Neural cell (in vitro differentiated cells): ENCODE data around the gene PRRX2. TPM values are rescaled to one million over a fixed set of nuclear protein-coding genes. Genes with fewer than 3 reads are reported as not detected.

Source experiments
- H2AFZ ChIP-seq: fragments of 200-600, 300-800 bp; sonication (generic), shearing (Covaris generic); 2 replicates; pipeline ENCODE4 v1.6.0; 2014; ENCODE audit warnings: low read depth, mild to moderate bottlenecking, antibody characterized with exemption, low read length, moderate library complexity
- H3F3A ChIP-seq: fragments of 200-600 bp; shearing (Covaris generic); 2 replicates; pipeline ENCODE4 v1.6.1; 2016; ENCODE audit warnings: mild to moderate bottlenecking, moderate library complexity, mixed read lengths, antibody characterized with exemption, low read length; ENCODE audit not compliant: insufficient read depth, poor library complexity, severe bottlenecking
- H3K27ac ChIP-seq: fragments of 200-600, 300-800 bp; sonication (generic), shearing (Covaris generic); 2 replicates; pipeline ENCODE4 v1.5.1; 2014; ENCODE audit warnings: mild to moderate bottlenecking, low read length, moderate library complexity
- H3K27me3 ChIP-seq: fragments of 300-800, 200-600 bp; sonication (generic), shearing (Covaris generic); 2 replicates; pipeline ENCODE4 v1.6.0; 2014; ENCODE audit warnings: mild to moderate bottlenecking, low read depth, low read length, moderate library complexity; ENCODE audit not compliant: insufficient read depth
- H3K36me3 ChIP-seq: fragments of 300-800, 200-600 bp; sonication (generic), shearing (Covaris generic); 2 replicates; pipeline ENCODE4 v1.5.1; 2014; ENCODE audit warnings: mild to moderate bottlenecking, antibody characterized with exemption, low read length, moderate library complexity; ENCODE audit not compliant: insufficient read depth
- H3K4me2 ChIP-seq: fragments of 300-800, 200-600 bp; sonication (generic), shearing (Covaris generic); 2 replicates; pipeline ENCODE4 v1.6.0; 2014; ENCODE audit warnings: mild to moderate bottlenecking, low read length
- H3K4me3 ChIP-seq: fragments of 300-800, 200-600 bp; sonication (generic), shearing (Covaris generic); 2 replicates; pipeline ENCODE4 v1.5.1; 2014; ENCODE audit warnings: mild to moderate bottlenecking, low read length, moderate library complexity
- H3K79me2 ChIP-seq: fragments of 200-600 bp; shearing (Covaris generic); replicated peaks from 2 replicates; pipeline ENCODE4 v1.6.0; 2014; ENCODE audit warnings: mild to moderate bottlenecking, low read length, moderate library complexity; ENCODE audit not compliant: insufficient read depth
- H3K9ac ChIP-seq: fragments of 300-800, 200-600 bp; sonication (generic), shearing (Covaris generic); 2 replicates; pipeline ENCODE4 v1.6.1; 2016; ENCODE audit warnings: mild to moderate bottlenecking, low read length, mixed read lengths
- H3K9me2 ChIP-seq: fragments of 200-600 bp; shearing (Covaris generic); 2 replicates; pipeline ENCODE4 v1.6.1; 2016; ENCODE audit warnings: mild to moderate bottlenecking, low read length, mixed read lengths; ENCODE audit not compliant: insufficient read depth
- H3K9me3 ChIP-seq: fragments of 200-600, 300-800 bp; sonication (generic), shearing (Covaris generic); 2 replicates; pipeline ENCODE4 v1.6.1; 2016; ENCODE audit warnings: mild to moderate bottlenecking, mixed run types, low read length, moderate library complexity, mixed read lengths
- H4K20me1 ChIP-seq: fragments of 200-600 bp; shearing (Covaris generic); 2 replicates; pipeline ENCODE4 v1.6.1; 2016; ENCODE audit warnings: mild to moderate bottlenecking, mixed run types; ENCODE audit not compliant: insufficient read depth
- EP300 ChIP-seq: fragments of 450-650 bp; conservative IDR thresholded peaks from 2 replicates; pipeline ENCODE4 v1.6.1; 2014; ENCODE audit warnings: antibody characterized with exemption, mild to moderate bottlenecking, moderate library complexity; ENCODE audit not compliant: poor library complexity, severe bottlenecking
- EZH2 ChIP-seq: fragments of 200-600, 300-800 bp; shearing (Covaris generic), sonication (generic); IDR thresholded peaks from 2 replicates; pipeline ENCODE4 v1.6.1; 2014; ENCODE audit warnings: antibody characterized with exemption, low read length, borderline replicate concordance, mild to moderate bottlenecking; ENCODE audit not compliant: insufficient read depth, poor library complexity, severe bottlenecking
- MXI1 ChIP-seq: fragments of 450-650 bp; conservative IDR thresholded peaks from 2 replicates; pipeline ENCODE4 v1.6.1; 2014; ENCODE audit warnings: antibody characterized with exemption, mild to moderate bottlenecking; ENCODE audit not compliant: poor library complexity, severe bottlenecking
- POLR2AphosphoS5 ChIP-seq: IDR thresholded peaks from 2 replicates; pipeline ENCODE4 v1.6.1; 2012
- RAD21 ChIP-seq: fragments of 450-650 bp; conservative IDR thresholded peaks from 2 replicates; pipeline ENCODE4 v1.6.1; 2014; ENCODE audit warnings: antibody characterized with exemption, mild to moderate bottlenecking, moderate library complexity
- SMC3 ChIP-seq: fragments of 450-650 bp; conservative IDR thresholded peaks from 2 replicates; pipeline ENCODE4 v1.6.1; 2014; ENCODE audit warnings: antibody characterized with exemption, mild to moderate bottlenecking, moderate library complexity; ENCODE audit not compliant: poor library complexity
- TAF1 ChIP-seq: IDR thresholded peaks from 2 replicates; pipeline ENCODE4 v1.6.1; 2012; ENCODE audit warnings: low read depth
- polyA plus RNA-seq: library from polyadenylated mRNA; depleted of rRNA; stranded (reverse); fragments of >200 nt; gene quantifications from 2 replicates; pipeline ENCODE4 v1.2.3, GENCODE V29; 2014
- TF ChIP-seq, protein P1 (sequence below): IDR thresholded peaks from 2 replicates; pipeline ENCODE4 v1.6.1; 2012; ENCODE audit warnings: borderline replicate concordance
- TF ChIP-seq, protein P2 (sequence below): fragments of 450-650 bp; IDR thresholded peaks from 2 replicates; pipeline ENCODE4 v1.5.1; 2014; ENCODE audit warnings: antibody characterized with exemption, mild to moderate bottlenecking, moderate library complexity; ENCODE audit not compliant: poor library complexity, severe bottlenecking

PRRX2 gene
- polyA plus RNA-seq, 1 donor from 2014 or later, result not detected

DNA sequence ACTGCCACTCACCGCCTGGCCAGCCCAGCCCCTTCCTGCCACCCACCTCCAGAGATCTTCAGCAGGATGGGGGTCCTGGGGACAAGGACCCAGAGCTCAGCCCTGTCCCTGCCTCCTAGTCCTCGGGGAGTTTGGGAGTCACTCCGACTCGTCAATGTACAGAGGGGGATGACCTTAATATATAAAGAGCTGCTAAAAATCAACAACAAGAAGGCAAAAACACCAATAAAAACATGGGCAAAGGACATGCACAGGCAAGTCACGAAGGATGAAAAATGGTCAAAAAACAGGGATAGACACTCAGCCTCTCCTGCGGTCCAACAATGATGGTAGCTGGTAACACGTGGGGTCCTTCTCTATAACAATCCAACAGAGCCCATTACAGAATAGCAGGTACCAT is 18.8 kb upstream of the PRRX2 start:
- Histone ChIP-seq H3K27me3 (no peaks in the 10 kb centered on the region), H3K9me3 (no peaks in the 10 kb centered on the region), H3K36me3 (no peaks in the 10 kb centered on the region), H3K9me2 (no peaks in the 10 kb centered on the region), H3F3A (no peaks in the 10 kb centered on the region), H3K4me2 (no peak overlapping the region), H4K20me1 (no peaks in the 10 kb centered on the region), H3K79me2 (peaks cover 3% of the 10 kb centered on the region), H3K9ac (no peak overlapping the region), H2AFZ (no peak overlapping the region), H3K27ac (no peak overlapping the region), H3K4me3 (no peak overlapping the region)
- TF ChIP-seq, protein P1, sequence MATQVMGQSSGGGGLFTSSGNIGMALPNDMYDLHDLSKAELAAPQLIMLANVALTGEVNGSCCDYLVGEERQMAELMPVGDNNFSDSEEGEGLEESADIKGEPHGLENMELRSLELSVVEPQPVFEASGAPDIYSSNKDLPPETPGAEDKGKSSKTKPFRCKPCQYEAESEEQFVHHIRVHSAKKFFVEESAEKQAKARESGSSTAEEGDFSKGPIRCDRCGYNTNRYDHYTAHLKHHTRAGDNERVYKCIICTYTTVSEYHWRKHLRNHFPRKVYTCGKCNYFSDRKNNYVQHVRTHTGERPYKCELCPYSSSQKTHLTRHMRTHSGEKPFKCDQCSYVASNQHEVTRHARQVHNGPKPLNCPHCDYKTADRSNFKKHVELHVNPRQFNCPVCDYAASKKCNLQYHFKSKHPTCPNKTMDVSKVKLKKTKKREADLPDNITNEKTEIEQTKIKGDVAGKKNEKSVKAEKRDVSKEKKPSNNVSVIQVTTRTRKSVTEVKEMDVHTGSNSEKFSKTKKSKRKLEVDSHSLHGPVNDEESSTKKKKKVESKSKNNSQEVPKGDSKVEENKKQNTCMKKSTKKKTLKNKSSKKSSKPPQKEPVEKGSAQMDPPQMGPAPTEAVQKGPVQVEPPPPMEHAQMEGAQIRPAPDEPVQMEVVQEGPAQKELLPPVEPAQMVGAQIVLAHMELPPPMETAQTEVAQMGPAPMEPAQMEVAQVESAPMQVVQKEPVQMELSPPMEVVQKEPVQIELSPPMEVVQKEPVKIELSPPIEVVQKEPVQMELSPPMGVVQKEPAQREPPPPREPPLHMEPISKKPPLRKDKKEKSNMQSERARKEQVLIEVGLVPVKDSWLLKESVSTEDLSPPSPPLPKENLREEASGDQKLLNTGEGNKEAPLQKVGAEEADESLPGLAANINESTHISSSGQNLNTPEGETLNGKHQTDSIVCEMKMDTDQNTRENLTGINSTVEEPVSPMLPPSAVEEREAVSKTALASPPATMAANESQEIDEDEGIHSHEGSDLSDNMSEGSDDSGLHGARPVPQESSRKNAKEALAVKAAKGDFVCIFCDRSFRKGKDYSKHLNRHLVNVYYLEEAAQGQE, result no peak
- TF ChIP-seq MXI1 (no peak), RAD21 (no peak)
- TF ChIP-seq, protein P2, sequence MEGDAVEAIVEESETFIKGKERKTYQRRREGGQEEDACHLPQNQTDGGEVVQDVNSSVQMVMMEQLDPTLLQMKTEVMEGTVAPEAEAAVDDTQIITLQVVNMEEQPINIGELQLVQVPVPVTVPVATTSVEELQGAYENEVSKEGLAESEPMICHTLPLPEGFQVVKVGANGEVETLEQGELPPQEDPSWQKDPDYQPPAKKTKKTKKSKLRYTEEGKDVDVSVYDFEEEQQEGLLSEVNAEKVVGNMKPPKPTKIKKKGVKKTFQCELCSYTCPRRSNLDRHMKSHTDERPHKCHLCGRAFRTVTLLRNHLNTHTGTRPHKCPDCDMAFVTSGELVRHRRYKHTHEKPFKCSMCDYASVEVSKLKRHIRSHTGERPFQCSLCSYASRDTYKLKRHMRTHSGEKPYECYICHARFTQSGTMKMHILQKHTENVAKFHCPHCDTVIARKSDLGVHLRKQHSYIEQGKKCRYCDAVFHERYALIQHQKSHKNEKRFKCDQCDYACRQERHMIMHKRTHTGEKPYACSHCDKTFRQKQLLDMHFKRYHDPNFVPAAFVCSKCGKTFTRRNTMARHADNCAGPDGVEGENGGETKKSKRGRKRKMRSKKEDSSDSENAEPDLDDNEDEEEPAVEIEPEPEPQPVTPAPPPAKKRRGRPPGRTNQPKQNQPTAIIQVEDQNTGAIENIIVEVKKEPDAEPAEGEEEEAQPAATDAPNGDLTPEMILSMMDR, result no peak

DNA sequence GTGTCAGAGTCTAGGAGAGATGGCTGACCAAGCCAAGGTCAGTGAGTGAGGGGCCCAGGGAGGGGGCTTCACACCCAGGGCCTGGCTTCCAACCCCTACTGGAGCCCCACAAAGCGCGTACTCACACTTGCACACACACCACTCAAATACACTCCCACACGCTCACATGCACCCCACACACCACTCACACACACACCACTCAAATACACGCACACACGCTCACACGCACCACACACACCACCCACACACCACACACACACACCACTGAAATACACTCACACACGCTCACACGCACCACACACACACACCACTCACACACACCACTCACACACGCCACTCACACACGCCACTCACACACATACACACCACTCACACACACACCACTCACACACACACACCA is 17.8 kb upstream of the PRRX2 start:
- Histone ChIP-seq H3K27me3 (no peaks in the 10 kb centered on the region), H3K36me3 (no peaks in the 10 kb centered on the region), H4K20me1 (no peaks in the 10 kb centered on the region), H3K4me2 (no peak overlapping the region), H3K9me3 (no peaks in the 10 kb centered on the region), H2AFZ (no peak overlapping the region), H3K27ac (no peak overlapping the region), H3K4me3 (no peak overlapping the region), H3F3A (no peaks in the 10 kb centered on the region), H3K9me2 (no peaks in the 10 kb centered on the region), H3K79me2 (no peaks in the 10 kb centered on the region), H3K9ac (no peak overlapping the region)
- TF ChIP-seq POLR2AphosphoS5 (no peak), MXI1 (no peak), SMC3 (no peak), TAF1 (no peak), EP300 (no peak), RAD21 (no peak), EZH2 (no peak)
- TF ChIP-seq, protein P2, result no peak
- TF ChIP-seq, protein P1, result no peak
